ENCODE measurements around the gene CNTNAP5.

CNTNAP5 gene

GRCh38 chr2:124533226-124533954 lies 508.3 kb downstream of the CNTNAP5 start:
- TF ChIP-seq, protein P1, sequence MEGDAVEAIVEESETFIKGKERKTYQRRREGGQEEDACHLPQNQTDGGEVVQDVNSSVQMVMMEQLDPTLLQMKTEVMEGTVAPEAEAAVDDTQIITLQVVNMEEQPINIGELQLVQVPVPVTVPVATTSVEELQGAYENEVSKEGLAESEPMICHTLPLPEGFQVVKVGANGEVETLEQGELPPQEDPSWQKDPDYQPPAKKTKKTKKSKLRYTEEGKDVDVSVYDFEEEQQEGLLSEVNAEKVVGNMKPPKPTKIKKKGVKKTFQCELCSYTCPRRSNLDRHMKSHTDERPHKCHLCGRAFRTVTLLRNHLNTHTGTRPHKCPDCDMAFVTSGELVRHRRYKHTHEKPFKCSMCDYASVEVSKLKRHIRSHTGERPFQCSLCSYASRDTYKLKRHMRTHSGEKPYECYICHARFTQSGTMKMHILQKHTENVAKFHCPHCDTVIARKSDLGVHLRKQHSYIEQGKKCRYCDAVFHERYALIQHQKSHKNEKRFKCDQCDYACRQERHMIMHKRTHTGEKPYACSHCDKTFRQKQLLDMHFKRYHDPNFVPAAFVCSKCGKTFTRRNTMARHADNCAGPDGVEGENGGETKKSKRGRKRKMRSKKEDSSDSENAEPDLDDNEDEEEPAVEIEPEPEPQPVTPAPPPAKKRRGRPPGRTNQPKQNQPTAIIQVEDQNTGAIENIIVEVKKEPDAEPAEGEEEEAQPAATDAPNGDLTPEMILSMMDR (IDR thresholded peaks at IDR 0.05), result no peak
- no peak overlapping the region for H3K27ac ChIP-seq
- H3K27me3 ChIP-seq (ENCODE audit: control insufficient read depth, insufficient read depth, low read length), result no peaks in the 10 kb centered on the region

DNA sequence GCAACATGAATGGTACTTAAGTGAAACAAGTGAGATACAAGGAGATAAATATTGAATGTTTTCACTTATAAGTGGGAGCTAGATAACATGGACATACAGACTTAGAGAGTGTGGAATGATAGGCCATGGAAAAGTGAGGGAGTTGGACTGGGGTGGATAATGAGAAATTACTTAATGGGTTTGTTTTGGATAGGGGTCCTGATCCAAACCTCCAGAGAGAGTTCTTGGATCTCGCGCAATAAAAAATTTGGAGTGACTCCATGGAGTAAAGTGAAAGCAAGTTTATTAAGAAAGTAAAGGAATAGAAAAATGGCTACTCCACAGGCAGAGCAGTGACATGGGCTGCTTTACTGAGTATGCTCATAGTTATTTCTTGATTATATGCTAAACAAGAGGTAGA lies 508.9 kb downstream of the CNTNAP5 start:
- no peak overlapping the region for H3K4me3 ChIP-seq (ENCODE audit: low read depth, low read length)
- H3K4me2 ChIP-seq (ENCODE audit: low read length), result no peak overlapping the region
- no peak overlapping the region for H3K9ac ChIP-seq
- no peak overlapping the region for H2AFZ ChIP-seq
- TF ChIP-seq, protein P1 (IDR thresholded peaks at IDR 0.05), result no peak
- H3K9me3 ChIP-seq (ENCODE audit: control insufficient read depth, low read length), result no peaks in the 10 kb centered on the region
- no peaks in the 10 kb centered on the region for H3K27me3 ChIP-seq (ENCODE audit: control insufficient read depth, insufficient read depth, low read length)
- H3K4me1 ChIP-seq, result no peaks in the 10 kb centered on the region
- H3K79me2 ChIP-seq, result no peaks in the 10 kb centered on the region
- no peak overlapping the region for H3K27ac ChIP-seq
- no peaks in the 10 kb centered on the region for H3K36me3 ChIP-seq (ENCODE audit: control insufficient read depth, insufficient read depth, low read length)

More at GRCh38 chr2:124533226-124533954, 508.3 kb downstream of the CNTNAP5 start:
- H3K9ac ChIP-seq, result no peak overlapping the region
- H3K36me3 ChIP-seq (ENCODE audit: control insufficient read depth, insufficient read depth, low read length), result no peaks in the 10 kb centered on the region
- H2AFZ ChIP-seq, result no peak overlapping the region
- H3K4me3 ChIP-seq (ENCODE audit: low read depth, low read length), result no peak overlapping the region
- H3K4me1 ChIP-seq, result no peaks in the 10 kb centered on the region
- no peak overlapping the region for H3K4me2 ChIP-seq (ENCODE audit: low read length)
- no peaks in the 10 kb centered on the region for H3K79me2 ChIP-seq
- no peaks in the 10 kb centered on the region for H3K9me3 ChIP-seq (ENCODE audit: control insufficient read depth, low read length)

GRCh38 chr2:124535816-124536215 lies 510.7 kb downstream of the CNTNAP5 start:
- TF ChIP-seq, protein P1 (IDR thresholded peaks at IDR 0.05), result no peak
- no peak overlapping the region for H2AFZ ChIP-seq
- H3K4me1 ChIP-seq, result no peaks in the 10 kb centered on the region
- no peak overlapping the region for H3K4me3 ChIP-seq (ENCODE audit: low read depth, low read length)
- H3K27ac ChIP-seq, result no peak overlapping the region
- H3K27me3 ChIP-seq (ENCODE audit: control insufficient read depth, insufficient read depth, low read length), result no peaks in the 10 kb centered on the region
- H3K79me2 ChIP-seq, result no peaks in the 10 kb centered on the region
- no peaks in the 10 kb centered on the region for H3K9me3 ChIP-seq (ENCODE audit: control insufficient read depth, low read length)
- H3K9ac ChIP-seq, result no peak overlapping the region
- H3K36me3 ChIP-seq (ENCODE audit: control insufficient read depth, insufficient read depth, low read length), result no peaks in the 10 kb centered on the region
- H3K4me2 ChIP-seq (ENCODE audit: low read length), result no peak overlapping the region

DNA sequence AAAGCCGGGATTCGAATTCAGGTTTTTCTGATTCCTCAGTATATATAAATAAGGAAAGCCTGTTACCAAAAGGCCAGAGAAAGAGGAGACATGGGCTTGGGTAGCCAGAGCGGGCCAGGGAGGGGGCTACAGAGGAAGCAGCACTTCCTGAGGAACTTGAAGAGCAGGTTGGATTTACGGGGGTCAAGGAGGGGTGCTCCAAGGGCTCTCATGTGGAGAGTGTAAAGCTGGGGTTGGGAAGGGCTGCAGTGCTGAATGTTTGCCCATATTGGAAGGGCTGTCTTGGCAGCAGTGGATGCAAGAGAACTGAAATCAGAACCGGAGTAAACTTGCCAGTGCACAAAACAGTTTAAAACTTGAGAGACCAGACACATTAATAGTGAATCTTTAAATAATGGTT lies 511.5 kb downstream of the CNTNAP5 start:
- TF ChIP-seq, protein P1 (IDR thresholded peaks at IDR 0.05), result no peak
- no peaks in the 10 kb centered on the region for H3K36me3 ChIP-seq (ENCODE audit: control insufficient read depth, insufficient read depth, low read length)

DNA sequence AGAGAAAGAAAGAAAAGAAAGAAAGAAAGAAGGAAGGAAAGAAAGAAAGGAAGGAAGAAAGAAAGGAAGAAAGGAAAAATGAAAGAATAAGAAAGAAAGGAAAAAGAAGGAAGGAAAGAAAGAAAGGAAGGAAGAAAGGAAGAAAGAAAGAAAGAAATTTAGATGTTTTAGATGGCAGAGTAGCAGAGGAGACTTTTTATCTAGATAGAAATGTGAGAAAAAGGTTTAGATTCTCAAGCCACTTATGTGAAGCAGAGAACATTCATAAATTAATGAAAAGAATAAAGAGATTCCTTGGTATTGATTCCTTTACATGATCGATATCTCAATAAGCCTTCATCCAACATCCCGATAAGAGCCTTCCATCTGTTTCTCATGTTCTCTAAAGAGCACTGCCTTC lies 513.5 kb downstream of the CNTNAP5 start:
- no peak overlapping the region for H3K27ac ChIP-seq
- no peaks in the 10 kb centered on the region for H3K9me3 ChIP-seq (ENCODE audit: control insufficient read depth, low read length)
- TF ChIP-seq, protein P1 (IDR thresholded peaks at IDR 0.05), result no peak
- H3K9ac ChIP-seq, result no peak overlapping the region
- no peaks in the 10 kb centered on the region for H3K79me2 ChIP-seq
- H3K4me1 ChIP-seq, result no peaks in the 10 kb centered on the region
- H3K4me2 ChIP-seq (ENCODE audit: low read length), result no peak overlapping the region
- H3K4me3 ChIP-seq (ENCODE audit: low read depth, low read length), result no peak overlapping the region
- H2AFZ ChIP-seq, result no peak overlapping the region
- no peaks in the 10 kb centered on the region for H3K27me3 ChIP-seq (ENCODE audit: control insufficient read depth, insufficient read depth, low read length)
- no peaks in the 10 kb centered on the region for H3K36me3 ChIP-seq (ENCODE audit: control insufficient read depth, insufficient read depth, low read length)

More for the DNA sequence above, 511.5 kb downstream of the CNTNAP5 start:
- Histone ChIP-seq H3K27me3 (ENCODE audit: control insufficient read depth, insufficient read depth, low read length) (no peaks in the 10 kb centered on the region), H3K9ac (no peak overlapping the region), H3K9me3 (ENCODE audit: control insufficient read depth, low read length) (no peaks in the 10 kb centered on the region), H2AFZ (no peak overlapping the region), H3K79me2 (no peaks in the 10 kb centered on the region), H3K4me3 (ENCODE audit: low read depth, low read length) (no peak overlapping the region), H3K4me2 (ENCODE audit: low read length) (no peak overlapping the region), H3K27ac (no peak overlapping the region), H3K4me1 (no peaks in the 10 kb centered on the region)
